ENCODE results near the gene CCDC110. TPM values are rescaled to one million over a fixed set of nuclear protein-coding genes. Genes with fewer than 3 reads are reported as not detected.
A peak's percentile ranks its signal among the peaks of the same experiment; 100 is the strongest.

CCDC110 gene
- total RNA-seq, 1 experiment from 2014 or later, result 2.7 TPM

DNA sequence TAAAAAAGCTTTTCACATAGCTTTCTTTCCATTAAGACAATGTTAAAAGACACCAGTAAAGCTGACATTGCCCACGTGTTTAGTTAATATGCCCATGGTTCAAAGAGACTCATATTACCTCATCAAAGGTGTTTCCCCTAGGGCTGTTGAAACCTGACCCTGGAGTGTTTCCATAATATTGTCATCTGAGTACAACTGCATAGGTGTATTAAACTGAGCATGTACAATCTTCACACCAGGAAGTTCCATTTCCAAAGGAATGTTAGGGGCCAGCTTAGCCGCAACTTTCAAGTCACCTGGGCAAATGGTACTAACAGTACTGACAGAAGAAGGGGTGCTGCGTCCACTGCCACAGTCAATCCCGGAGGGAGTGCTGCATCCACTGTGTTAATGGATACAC is 36.6 kb upstream of the CCDC110 start:
- no peak overlapping the region for H3K4me3 ChIP-seq (replicated peaks in 1 of 2; ENCODE audit: low read depth in 1 of 2, low read length in 2 of 2)
- DNase-seq (ENCODE audit: low read depth, low spot score), result peak; percentile 18

More for the DNA sequence above, 36.6 kb upstream of the CCDC110 start:
- Histone ChIP-seq H3K27ac (ENCODE audit: low read depth, low read length) (no peak overlapping the region), H3K9me2 (ENCODE audit: insufficient read depth) (no peaks in the 10 kb centered on the region), H2AFZ (ENCODE audit: low read depth, low read length, poor library complexity, severe bottlenecking) (no peak overlapping the region), H3K4me1 (ENCODE audit: control insufficient read depth in 1 of 2, insufficient read depth in 2 of 2, low read length in 2 of 2) (peaks cover 9 to 24% of the 10 kb centered on the region in 2 experiments; a peak in 3 of 4 replicates), H3K4me2 (ENCODE audit: low read length) (0 out of 2 replicates have a peak overlapping the region, but pooled peaks have one; percentile 4), H3K9ac (ENCODE audit: low read length) (no peak overlapping the region), H3K27me3 (ENCODE audit: insufficient read depth, low read length) (no peaks in the 10 kb centered on the region), H4K20me1 (ENCODE audit: insufficient read depth) (no peaks in the 10 kb centered on the region), H3K9me3 (ENCODE audit: control insufficient read depth in 1 of 2, insufficient read depth in 1 of 2, low read depth in 1 of 2, low read length in 2 of 2) (no peaks in the 10 kb centered on the region), H3K36me3 (ENCODE audit: control insufficient read depth in 1 of 2, insufficient read depth in 2 of 2, low read length in 2 of 2) (no peaks in the 10 kb centered on the region), H3K79me2 (ENCODE audit: insufficient read depth, low read length) (no peaks in the 10 kb centered on the region)
- ChIA-PET CTCF (interaction anchor here (1.0 kb wide), 1 partner anchor 530 kb away, joined by 4 read pairs; no protein-coding TSS in a partner anchor), POLR2A (interaction anchor here (0.8 kb wide), 1 partner anchor 27 kb away, joined by 3 read pairs; the partner anchor contains the start of gene PDLIM3), RAD21 (ENCODE audit: low non-redundant PET in 1 of 2, low total read pairs in 2 of 2, uncharacterized antibody in 2 of 2, unreplicated experiment in 2 of 2) (no interaction called here)
- ATAC-seq, result peak; percentile 35; the same call in 1 of the 2 replicates
- no TSS peak for BruUV-seq (replicated peaks)
- intact Hi-C loops (cut with micrococcal nuclease), result no loop called here
- TF ChIP-seq, protein P1, sequence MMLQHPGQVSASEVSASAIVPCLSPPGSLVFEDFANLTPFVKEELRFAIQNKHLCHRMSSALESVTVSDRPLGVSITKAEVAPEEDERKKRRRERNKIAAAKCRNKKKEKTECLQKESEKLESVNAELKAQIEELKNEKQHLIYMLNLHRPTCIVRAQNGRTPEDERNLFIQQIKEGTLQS (IDR thresholded peaks at IDR 0.05), result no peak
- peak; percentile 60; the same call in 1 of the 2 replicates for TF ChIP-seq CEBPB (IDR thresholded peaks at IDR 0.05; ENCODE audit: low read depth)
- TF ChIP-seq SP1 (IDR thresholded peaks at IDR 0.05; ENCODE audit: low read depth), result peak; percentile 40; the same call in 1 of the 2 replicates
- no peak for TF ChIP-seq EGR1 (IDR thresholded peaks at IDR 0.05; ENCODE audit: low read depth)
- no peak for TF ChIP-seq SIN3A (IDR thresholded peaks at IDR 0.05; ENCODE audit: low read depth)
- 0 out of 2 replicates have a peak, but pooled peaks have one; percentile 2 for TF ChIP-seq RAD21 (IDR thresholded peaks at IDR 0.05; ENCODE audit: low read depth)
- no peak; the same call in 1 of the 2 replicates for TF ChIP-seq FOSL1 (IDR thresholded peaks at IDR 0.05; ENCODE audit: low read depth)
- TF ChIP-seq SRF (IDR thresholded peaks at IDR 0.05; ENCODE audit: low read depth), result no peak
- no peak for TF ChIP-seq EZH2phosphoT487 (IDR thresholded peaks at IDR 0.05; ENCODE audit: borderline replicate concordance)
- TF ChIP-seq ZNF274 (IDR thresholded peaks at IDR 0.05; ENCODE audit: low read depth, low read length), result no peak
- TF ChIP-seq, protein P2, sequence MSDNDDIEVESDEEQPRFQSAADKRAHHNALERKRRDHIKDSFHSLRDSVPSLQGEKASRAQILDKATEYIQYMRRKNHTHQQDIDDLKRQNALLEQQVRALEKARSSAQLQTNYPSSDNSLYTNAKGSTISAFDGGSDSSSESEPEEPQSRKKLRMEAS (IDR thresholded peaks at IDR 0.05), result peak; percentile 68
- TF ChIP-seq POLR2AphosphoS5 (IDR thresholded peaks at IDR 0.05; ENCODE audit: low read depth, low read length), result no peak
- peak; percentile 80 for TF ChIP-seq TCF7L2 (IDR thresholded peaks at IDR 0.05; ENCODE audit: borderline replicate concordance, extremely low read depth, insufficient read depth, insufficient read length)
- TF ChIP-seq, protein P3, sequence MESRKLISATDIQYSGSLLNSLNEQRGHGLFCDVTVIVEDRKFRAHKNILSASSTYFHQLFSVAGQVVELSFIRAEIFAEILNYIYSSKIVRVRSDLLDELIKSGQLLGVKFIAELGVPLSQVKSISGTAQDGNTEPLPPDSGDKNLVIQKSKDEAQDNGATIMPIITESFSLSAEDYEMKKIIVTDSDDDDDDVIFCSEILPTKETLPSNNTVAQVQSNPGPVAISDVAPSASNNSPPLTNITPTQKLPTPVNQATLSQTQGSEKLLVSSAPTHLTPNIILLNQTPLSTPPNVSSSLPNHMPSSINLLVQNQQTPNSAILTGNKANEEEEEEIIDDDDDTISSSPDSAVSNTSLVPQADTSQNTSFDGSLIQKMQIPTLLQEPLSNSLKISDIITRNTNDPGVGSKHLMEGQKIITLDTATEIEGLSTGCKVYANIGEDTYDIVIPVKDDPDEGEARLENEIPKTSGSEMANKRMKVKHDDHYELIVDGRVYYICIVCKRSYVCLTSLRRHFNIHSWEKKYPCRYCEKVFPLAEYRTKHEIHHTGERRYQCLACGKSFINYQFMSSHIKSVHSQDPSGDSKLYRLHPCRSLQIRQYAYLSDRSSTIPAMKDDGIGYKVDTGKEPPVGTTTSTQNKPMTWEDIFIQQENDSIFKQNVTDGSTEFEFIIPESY (IDR thresholded peaks at IDR 0.05; ENCODE audit: extremely low read depth, insufficient replicate concordance, low read length), result no peak
- TF ChIP-seq, protein P4, sequence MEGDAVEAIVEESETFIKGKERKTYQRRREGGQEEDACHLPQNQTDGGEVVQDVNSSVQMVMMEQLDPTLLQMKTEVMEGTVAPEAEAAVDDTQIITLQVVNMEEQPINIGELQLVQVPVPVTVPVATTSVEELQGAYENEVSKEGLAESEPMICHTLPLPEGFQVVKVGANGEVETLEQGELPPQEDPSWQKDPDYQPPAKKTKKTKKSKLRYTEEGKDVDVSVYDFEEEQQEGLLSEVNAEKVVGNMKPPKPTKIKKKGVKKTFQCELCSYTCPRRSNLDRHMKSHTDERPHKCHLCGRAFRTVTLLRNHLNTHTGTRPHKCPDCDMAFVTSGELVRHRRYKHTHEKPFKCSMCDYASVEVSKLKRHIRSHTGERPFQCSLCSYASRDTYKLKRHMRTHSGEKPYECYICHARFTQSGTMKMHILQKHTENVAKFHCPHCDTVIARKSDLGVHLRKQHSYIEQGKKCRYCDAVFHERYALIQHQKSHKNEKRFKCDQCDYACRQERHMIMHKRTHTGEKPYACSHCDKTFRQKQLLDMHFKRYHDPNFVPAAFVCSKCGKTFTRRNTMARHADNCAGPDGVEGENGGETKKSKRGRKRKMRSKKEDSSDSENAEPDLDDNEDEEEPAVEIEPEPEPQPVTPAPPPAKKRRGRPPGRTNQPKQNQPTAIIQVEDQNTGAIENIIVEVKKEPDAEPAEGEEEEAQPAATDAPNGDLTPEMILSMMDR (IDR thresholded peaks at IDR 0.05 in 2 of 3, conservative IDR thresholded peaks at IDR 0.05 in 1 of 3; ENCODE audit: borderline replicate concordance in 1 of 3, insufficient read depth in 1 of 3, low read depth in 2 of 3, low read length in 2 of 3), result no peak
- TF ChIP-seq, protein P5, sequence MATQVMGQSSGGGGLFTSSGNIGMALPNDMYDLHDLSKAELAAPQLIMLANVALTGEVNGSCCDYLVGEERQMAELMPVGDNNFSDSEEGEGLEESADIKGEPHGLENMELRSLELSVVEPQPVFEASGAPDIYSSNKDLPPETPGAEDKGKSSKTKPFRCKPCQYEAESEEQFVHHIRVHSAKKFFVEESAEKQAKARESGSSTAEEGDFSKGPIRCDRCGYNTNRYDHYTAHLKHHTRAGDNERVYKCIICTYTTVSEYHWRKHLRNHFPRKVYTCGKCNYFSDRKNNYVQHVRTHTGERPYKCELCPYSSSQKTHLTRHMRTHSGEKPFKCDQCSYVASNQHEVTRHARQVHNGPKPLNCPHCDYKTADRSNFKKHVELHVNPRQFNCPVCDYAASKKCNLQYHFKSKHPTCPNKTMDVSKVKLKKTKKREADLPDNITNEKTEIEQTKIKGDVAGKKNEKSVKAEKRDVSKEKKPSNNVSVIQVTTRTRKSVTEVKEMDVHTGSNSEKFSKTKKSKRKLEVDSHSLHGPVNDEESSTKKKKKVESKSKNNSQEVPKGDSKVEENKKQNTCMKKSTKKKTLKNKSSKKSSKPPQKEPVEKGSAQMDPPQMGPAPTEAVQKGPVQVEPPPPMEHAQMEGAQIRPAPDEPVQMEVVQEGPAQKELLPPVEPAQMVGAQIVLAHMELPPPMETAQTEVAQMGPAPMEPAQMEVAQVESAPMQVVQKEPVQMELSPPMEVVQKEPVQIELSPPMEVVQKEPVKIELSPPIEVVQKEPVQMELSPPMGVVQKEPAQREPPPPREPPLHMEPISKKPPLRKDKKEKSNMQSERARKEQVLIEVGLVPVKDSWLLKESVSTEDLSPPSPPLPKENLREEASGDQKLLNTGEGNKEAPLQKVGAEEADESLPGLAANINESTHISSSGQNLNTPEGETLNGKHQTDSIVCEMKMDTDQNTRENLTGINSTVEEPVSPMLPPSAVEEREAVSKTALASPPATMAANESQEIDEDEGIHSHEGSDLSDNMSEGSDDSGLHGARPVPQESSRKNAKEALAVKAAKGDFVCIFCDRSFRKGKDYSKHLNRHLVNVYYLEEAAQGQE (IDR thresholded peaks at IDR 0.05; ENCODE audit: low read depth), result no peak
- TF ChIP-seq CBX3 (IDR thresholded peaks at IDR 0.05; ENCODE audit: low read depth), result peak; percentile 24; the same call in 1 of the 2 replicates

All from HCT116 (cell line).